HG03025 (cell line): ENCODE data around the gene MYRIP.
"Not testable (repeated sequence)": the region's sequence is repeated elsewhere in the genome, so short reads cannot be mapped to it uniquely, and the experiment has no call there.

Experiments used
- ATAC-seq: cut with Tn5 transposase; IDR thresholded peaks from one replicate; pipeline ENCODE4 v1.9.1; 2021; ENCODE audit warnings: mild to moderate bottlenecking, moderate library complexity; ENCODE audit not compliant: unreplicated experiment, low FRiP score

The MYRIP gene

DNA sequence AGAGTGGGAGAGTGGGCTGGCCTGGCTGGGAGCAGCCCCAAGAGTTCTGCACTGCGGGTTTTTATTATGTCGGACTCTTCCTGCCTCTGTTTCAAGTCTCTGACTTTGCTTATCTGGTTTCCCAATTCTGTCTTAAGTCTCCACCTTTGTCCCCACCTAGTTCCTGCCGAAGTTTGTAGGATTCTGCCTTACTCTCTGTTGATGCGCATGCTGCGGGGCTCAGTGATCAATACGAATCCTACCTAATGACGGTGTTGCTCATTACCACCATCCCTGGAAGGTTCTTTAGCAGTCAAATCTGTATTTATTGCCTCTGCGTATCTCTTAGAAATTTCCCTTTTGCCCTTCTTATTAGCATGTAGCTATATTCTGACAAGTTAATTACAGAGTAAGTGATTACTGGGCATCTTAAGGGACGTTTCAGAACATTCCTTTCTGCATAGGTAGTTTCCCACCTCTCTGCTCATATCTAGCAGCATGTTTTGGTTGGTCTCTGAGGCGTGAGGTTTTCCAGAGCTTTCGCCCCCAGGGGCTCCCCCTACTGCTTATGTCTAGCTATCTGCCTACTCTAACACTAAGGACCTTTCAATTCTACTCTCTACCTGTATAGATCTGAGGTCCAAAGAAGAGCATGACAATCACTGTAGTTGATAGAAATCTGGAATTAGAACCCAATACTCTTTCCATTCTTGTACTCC, 264.1 kb downstream of the MYRIP start:
- ATAC-seq: no peak

DNA sequence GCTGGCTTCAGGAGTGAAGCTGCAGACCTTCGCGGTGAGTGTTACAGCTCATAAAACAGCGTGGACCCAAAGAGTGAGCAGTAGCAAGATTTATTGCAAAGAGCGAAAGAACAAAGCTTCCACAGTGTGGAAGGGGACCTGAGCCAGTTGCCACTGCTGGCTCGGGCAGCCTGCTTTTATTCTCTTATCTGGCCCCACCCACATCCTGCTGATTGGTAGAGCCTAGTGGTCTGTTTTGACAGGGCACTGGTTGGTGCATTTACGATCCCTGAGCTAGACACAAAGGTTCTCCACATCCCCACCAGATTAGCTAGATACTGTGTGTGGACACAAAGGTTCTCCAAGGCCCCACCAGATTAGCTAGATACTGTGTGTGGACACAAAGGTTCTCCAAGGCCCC, 267.7 kb downstream of the MYRIP start:
- ATAC-seq: not testable (repeated sequence)

DNA sequence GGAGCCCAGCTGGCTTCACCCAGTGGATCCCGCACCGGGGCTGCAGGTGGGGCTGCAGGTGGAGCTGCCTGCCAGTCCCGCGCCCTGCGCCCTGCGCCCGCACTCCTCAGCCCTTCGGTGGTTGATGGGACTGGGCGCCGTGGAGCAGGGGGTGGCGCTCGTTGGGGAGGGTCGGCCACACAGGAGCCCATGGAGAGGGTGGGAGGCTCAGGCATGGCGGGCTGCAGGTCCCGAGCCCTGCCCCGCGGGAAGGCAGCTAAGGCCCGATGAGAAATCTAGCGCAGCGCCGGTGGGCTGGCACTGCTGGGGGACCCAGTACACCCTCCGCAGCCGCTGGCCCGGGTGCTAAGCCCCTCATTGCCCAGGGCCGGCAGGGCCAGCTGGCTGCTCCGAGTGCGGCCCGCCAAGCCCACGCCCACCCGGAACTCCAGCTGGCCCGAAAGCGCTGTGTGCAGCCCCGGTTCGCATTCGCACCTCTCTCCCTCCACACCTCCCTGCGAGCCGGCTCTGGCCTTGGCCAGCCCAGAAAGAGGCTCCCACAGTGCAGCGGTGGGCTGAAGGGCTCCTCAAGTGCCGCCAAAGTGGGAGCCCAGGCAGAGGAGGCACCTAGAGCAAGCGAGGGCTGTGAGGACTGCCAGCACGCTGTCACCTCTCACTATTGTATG, 268.6 kb downstream of the MYRIP start:
- ATAC-seq: not testable (repeated sequence)

DNA sequence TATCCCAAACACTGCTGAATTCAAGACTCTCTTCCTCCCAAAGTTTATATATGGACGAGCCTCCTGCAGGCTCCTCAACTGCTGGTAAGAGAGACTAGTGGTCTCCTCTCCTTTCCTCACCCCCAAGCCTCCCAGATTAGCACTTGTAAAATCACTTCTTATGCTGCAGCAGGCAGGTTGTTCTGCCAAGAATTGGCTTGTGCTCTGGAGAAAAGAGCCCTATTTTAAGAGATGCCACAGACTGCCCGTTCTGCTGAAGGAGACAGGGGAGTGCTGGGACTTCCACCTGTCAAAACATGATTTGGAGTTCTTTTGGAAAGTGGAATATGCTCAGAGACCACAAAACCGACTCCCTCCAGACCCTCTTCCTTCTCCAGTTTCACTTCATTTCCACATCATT, 269.2 kb downstream of the MYRIP start:
- ATAC-seq: no peak

DNA sequence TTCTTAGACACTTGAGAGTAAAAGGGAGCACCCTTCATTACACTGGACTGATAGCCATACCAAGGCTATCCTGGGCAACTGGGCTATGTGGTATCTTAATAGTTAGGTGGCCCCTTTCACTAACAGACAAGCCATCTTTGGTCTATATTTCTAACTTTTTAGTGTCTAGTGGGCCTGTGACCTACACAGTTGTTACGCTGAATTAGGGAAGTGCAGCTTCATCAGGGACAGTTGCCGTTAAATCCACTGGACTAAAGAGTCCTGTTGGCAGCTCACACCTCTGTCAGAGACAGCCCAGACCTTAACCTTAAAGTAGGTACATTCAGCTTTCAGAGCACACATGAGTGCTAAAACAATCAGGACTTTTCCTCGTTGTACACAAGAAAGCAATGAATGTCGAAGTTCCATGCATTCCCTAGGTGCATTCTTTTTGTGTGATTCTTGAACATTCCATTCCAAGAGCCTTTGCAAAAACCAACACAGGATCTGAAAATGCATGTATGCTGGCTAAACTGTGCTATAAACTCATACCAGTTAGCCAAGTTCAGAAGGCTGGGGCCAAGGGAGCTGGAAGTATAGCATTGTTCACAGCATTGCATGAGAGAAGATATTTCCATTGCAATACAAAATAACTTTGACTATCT, 269.9 kb downstream of the MYRIP start:
- ATAC-seq: no peak

DNA sequence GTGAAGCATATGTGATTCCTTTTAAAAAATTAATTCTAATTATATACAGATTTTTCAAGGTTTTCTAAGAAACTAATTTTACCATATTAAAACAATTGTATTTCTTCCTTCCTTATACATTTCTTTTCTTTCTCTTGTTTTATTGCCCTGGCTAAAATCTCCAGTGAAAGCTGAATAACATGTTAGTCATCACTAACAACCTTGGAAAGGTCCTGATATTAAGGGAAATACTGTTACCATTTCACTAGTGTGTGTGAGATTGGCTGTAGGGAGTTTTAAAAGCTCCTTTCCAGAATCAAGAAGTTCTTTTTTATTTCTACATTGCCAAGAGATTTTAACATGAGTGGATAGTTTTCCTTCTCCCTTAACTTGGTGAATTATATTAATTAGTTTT, 270.4 kb downstream of the MYRIP start:
- ATAC-seq: no peak

DNA sequence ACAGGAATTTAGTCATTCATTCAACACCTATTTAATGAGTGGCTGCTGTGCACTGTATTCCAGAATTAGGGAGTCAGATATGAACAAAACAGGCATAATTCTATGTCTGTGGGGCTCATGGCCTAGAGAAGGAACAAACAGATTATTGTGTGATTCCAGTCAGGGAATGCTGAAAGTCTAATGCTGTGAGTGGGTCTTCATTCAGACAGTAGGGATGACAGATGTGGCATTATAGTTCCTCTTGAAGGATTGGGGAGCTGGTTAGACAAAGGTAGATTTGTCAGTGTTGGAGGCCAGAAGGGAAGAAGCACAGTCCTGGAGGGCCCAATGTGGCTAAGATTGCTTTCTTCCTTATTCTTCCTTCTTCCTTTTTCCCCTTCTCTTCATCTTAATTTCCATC, 273.7 kb downstream of the MYRIP start:
- no peak for ATAC-seq

DNA sequence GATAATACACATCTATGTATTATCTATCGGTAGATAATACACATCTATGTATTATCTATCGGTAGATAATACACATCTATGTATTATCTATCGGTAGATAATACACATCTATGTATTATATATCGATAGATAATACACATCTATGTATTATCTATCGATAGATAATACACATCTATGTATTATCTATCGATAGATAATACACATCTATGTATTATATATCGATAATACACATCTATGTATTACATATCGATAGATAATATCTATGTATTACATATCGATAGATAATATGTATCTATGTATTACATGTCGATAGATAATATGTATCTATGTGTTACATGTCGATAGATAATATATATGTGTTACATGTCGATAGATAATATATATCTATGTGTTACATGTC, 275.0 kb downstream of the MYRIP start:
- not testable (repeated sequence) for ATAC-seq

DNA sequence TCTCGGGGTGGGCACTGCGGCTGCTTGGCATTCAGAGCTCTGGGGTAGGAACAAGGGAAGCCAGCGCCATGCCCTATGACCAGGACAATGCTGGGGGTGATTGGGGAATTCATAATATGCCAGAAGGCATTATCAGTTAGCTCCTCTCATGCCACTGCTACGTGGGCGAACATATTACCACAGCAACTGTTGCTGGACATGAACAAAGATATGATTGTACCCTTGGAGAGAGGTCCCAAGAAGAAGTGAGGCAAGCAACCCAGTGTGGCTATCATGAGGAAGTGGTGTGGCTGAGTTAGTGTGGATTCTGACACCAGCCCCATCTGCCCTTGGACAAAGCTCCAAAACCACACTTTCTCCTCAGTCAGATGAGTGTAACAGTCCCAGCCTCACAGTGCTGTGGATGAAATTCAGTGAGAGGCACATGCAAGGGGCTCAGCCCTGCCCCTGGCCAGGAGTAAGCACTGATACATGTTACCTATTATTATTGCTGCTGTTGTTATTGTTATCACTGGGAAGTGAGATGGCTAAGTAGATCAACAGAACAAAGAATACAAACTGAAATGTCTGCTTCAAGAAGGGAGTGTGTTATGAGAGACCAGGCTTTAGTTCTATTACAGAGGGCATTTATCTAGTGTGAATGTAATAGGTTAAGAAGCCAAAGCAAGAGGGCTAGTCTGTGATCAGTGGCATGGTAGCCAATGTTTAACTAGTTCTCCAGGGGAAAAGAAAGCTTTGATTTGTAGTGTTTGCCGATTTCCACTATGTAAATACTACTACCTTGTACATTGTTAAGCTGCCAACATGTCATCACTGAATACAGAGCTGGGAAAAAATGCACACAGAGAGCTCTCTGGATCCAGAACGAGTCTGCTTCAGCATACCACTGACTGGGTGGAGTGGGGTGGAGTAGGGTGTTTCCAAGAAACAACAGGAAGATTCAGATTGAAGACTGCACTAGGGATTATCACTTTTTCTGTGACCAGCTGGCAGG, 277.8 kb downstream of the MYRIP start:
- ATAC-seq: no peak

DNA sequence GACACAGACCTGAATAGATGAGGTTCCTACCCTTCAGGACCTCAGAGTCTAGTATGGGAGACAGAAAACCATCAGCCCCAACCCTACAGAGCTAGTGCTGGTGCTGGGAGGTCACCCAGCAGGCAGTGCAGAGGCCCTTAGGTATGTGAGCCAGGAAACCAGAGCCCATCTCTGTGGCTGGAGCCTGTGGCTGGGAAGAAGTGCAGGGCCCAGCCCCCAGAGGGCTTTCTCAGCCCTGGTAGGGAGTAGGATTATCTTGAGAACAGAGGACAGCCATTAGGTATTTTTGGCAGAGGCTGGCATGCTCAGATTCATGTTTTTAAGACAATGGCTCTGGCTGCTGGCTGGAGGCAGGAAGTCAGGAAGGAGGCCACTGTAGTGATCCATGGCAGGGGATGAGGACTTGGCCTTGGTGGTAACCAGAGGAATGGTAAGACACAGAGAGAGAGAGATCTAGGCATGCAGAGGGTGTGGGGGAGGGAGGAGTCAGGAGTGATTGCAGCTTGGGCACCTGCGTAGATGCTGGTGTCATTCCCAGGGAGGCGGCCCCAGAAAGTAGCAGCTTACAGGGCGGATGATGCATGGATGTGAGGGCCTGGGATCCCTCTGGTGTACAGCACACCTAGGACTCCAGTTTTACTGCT, 279.2 kb downstream of the MYRIP start:
- no peak for ATAC-seq

DNA sequence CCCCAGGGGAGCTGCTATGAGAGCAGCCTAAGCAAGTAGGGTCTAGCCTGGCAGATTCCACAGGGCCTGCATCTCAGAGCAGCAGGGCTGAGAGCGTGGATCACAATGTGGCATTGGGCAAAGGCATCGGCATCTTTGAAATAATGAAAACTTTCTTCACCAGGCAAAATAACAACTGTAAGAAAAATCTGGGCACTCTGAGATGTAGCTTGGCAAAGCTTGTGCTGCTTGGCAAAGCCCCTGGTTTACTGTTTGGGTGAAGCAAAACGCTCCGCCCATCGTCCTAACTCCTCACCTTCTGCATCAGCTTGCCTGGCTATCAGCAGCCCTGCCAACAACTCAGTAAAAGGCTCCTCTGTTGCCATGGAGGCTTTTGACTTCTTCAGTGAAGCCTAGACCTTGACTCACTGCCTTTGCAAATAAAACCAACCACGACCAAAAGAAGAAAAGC, 287.3 kb downstream of the MYRIP start:
- ATAC-seq: no peak

DNA sequence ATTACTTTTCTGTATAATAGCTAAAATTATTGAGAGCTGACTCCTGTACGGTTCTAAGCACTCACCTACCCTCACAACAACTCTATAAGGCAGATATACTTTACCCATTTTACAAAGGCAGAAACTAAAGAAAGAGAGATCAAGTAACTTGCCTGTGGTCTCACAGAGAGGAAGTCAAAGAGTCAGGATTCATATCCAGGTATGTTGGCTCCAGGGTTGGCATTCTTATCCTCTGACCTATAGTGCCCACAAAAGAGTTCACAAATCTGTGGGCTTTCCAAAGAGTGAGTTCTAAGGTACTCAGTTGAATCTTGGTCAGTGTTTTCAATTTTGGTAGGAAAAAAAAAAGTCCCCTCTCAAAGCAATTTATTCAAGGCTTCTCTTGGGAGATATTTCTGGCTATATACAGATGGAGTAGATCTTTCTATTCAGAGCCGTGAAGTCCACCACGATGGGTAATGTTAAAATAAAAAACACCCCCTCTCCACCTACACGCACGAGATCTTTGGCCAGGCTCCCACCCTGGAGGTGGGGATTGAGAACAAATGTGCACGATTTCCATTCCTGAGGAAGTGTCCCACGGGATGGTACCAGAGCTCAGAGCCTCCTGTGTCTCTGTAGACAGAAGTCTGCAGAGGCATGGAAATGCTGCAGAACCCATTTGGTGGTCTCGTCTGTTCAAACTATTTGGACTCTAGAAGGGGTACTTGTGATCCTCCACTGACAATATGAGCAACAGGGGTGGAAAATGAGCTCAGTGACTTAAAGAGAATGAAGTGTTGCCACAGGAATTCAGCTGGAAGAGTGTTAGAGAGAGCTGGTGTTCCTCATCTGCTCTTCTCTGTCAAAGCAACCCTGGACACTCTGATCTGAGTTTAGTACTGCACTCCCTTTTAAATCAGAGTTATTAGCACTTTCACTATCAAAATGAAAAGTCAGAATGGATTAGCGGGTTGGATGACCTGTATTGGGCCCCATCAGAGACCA, 288.0 kb downstream of the MYRIP start:
- ATAC-seq: no peak

DNA sequence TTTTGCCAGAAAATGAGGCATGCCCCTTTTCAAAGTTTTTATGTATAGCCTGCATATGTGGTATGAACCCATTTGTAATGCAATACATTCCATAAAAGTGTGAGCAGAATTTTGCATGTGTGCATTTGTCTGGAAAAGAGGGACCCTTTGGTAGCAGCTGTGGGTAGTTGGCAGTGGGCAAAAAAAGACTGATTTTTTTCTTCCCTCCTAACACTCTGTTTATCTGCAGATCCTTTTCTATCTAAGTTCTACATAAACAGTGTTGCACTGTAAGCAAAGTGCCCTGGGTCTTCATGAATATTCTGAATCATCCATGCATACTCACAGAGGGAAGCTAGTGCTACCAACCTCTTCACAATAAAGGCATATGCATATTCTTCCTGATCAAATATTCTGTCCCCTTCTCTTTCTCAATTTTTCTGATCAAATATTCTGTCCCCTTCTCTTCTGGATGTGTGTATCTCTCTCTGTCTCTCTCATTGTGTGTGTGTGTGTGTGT, 288.9 kb downstream of the MYRIP start:
- no peak for ATAC-seq

DNA sequence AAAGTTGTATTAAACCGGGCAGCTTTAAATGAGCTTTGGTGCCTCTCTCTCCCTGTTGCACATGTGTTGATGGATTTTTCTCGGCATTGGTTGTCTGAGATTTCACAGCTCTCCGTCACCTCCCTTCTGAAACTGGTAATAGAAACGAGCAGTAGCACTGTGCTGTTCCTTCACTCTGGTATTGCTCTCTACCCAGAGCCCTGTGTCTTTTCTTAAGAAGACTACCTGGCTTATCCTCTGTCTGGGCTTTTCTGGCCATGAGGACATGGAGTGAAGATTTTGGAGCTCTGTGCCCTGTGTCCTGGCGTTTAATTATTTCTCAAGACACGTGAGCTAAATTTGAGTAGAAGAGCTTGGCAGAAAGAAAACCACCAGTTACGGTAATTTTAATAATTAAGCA, 290.5 kb downstream of the MYRIP start:
- ATAC-seq: no peak

DNA sequence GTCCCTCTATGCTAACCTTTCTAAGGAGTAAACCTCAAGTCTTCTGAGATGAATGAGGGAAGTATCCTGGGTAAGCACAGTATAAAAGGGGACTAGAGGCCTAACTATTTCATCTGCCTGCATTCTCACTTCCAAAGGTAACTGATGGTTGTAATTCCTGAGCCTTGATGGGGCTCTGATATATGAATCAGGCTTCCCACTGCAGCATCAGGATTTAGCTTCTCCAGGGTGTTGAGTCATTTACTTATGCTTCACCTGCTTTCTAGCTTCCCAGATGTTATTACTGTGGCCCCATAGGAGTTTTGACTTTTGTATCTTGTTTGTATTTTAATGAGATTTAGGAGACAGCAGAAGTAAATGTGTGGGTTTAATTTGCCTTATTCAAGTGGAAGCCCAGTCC, 292.8 kb downstream of the MYRIP start:
- no peak for ATAC-seq

DNA sequence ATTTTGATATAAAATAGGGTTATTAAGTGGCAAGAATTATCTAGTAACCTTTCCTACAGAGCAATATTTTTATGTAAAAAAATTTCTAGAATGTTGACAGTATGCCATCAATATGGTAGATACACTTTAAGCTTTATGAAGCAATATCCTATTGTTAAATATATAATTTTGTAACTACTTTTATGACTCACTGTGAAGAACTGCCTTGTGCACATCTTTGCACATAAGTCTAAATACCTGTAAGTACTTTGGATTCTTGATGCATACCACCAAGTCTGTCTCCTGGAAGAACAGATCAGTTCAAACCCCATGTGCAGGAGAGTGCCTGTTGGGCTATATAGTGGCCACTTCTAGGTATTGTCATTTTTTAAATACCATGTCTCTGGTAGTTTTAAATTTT, 294.4 kb downstream of the MYRIP start:
- ATAC-seq: no peak

DNA sequence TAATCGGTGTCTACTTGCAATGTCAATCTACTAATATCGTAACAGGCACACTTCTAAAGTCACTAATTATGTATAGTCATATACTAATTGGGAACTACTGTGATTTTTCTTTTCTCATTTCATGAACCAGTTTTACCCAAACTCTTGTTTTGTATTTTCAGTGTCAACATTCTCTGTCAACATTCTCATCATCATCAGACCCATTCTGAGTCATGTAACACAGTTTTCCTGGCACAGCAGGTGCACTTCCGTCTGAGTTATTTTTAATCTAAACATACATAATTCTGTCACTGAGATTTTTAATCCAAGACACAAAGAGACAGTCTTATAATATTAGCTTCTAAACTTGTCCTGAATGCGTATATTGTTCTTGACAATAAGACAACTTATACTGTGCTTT, 295.0 kb downstream of the MYRIP start:
- ATAC-seq: no peak

DNA sequence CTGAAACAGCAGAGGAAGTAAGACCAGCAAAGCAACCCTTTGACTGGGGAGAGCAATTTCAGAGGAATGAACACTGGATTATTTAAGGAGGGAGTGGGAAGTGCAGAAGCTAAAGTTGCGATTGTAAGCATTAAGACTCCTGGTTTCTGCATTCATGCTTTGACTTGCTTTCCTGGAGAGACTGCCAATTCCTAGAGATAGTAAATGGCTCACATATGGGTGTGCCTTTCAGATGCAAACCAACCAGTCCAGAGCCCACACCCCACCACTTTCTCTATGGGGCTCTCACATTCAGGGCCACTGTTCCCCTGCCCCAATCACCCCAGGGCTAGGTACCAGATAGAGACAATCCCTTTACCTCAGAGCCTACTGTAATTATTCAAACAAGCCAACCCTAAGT, 299.2 kb downstream of the MYRIP start:
- no peak for ATAC-seq
